Measurements from ENCODE around the gene AGFG2.
A peak's percentile ranks its signal among the peaks of the same experiment; 100 is the strongest.
"Not testable (repeated sequence)": the region's sequence is repeated elsewhere in the genome, so short reads cannot be mapped to it uniquely, and the experiment has no call there.

Gene AGFG2

GRCh38 chr7:100521909-100522593 lies 17.0 kb upstream of the AGFG2 start:
- not testable (repeated sequence) for DNase-seq

GRCh38 chr7:100523192-100523591 lies 15.8 kb upstream of the AGFG2 start:
- not testable (repeated sequence) for DNase-seq

- not testable (repeated sequence) for DNase-seq
Measured at GRCh38 chr7:100528108-100528866, 10.7 kb upstream of the AGFG2 start.

GRCh38 chr7:100532165-100533022 lies 6.6 kb upstream of the AGFG2 start:
- DNase-seq = no peak

GRCh38 chr7:100535982-100536381 lies 3.0 kb upstream of the AGFG2 start:
- not testable (repeated sequence) for DNase-seq

- DNase-seq = not testable (repeated sequence)
Measured at GRCh38 chr7:100536695-100537094, 2.3 kb upstream of the AGFG2 start.

- DNase-seq = no peak
Measured at GRCh38 chr7:100538348-100538653, 702 bp upstream of the AGFG2 start.

- peak; percentile 51 for DNase-seq
Measured at GRCh38 chr7:100539436-100540006, 518 bp downstream of the AGFG2 start.

GRCh38 chr7:100540073-100540723 lies 1.2 kb downstream of the AGFG2 start:
- peak; percentile 84 for DNase-seq

- DNase-seq = not testable (repeated sequence)
Measured at GRCh38 chr7:100541309-100541708, 2.3 kb downstream of the AGFG2 start.

GRCh38 chr7:100543586-100543985 lies 4.6 kb downstream of the AGFG2 start:
- DNase-seq = no peak

GRCh38 chr7:100544386-100544785 lies 5.4 kb downstream of the AGFG2 start:
- DNase-seq = no peak

- DNase-seq = peak; percentile 49
Measured at GRCh38 chr7:100544967-100545359, 6.0 kb downstream of the AGFG2 start.

- peak; percentile 75 for DNase-seq
Measured at GRCh38 chr7:100545360-100546128, 6.5 kb downstream of the AGFG2 start.

- peak; percentile 87 for DNase-seq
Measured at GRCh38 chr7:100546129-100546925, 7.3 kb downstream of the AGFG2 start.

- DNase-seq = no peak
Measured at GRCh38 chr7:100546926-100547800, 8.2 kb downstream of the AGFG2 start.

GRCh38 chr7:100547872-100548271 lies 8.9 kb downstream of the AGFG2 start:
- DNase-seq = no peak

- DNase-seq = not testable (repeated sequence)
Measured at GRCh38 chr7:100548446-100548845, 9.4 kb downstream of the AGFG2 start.

- no peak for DNase-seq
Measured at GRCh38 chr7:100552532-100552931, 13.5 kb downstream of the AGFG2 start.

GRCh38 chr7:100553032-100553431 lies 14.0 kb downstream of the AGFG2 start:
- no peak for DNase-seq

All from DMS53 (cell line).